ENCODE measurements around the gene RIC8B. TPM values are rescaled to one million over a fixed set of nuclear protein-coding genes. Genes with fewer than 3 reads are reported as not detected.
"Not testable (repeated sequence)": the region's sequence is repeated elsewhere in the genome, so short reads cannot be mapped to it uniquely, and the experiment has no call there.

The RIC8B gene, protein sequence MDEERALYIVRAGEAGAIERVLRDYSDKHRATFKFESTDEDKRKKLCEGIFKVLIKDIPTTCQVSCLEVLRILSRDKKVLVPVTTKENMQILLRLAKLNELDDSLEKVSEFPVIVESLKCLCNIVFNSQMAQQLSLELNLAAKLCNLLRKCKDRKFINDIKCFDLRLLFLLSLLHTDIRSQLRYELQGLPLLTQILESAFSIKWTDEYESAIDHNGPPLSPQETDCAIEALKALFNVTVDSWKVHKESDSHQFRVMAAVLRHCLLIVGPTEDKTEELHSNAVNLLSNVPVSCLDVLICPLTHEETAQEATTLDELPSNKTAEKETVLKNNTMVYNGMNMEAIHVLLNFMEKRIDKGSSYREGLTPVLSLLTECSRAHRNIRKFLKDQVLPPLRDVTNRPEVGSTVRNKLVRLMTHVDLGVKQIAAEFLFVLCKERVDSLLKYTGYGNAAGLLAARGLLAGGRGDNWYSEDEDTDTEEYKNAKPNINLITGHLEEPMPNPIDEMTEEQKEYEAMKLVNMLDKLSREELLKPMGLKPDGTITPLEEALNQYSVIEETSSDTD
- 10 to 100 TPM; 14.9 to 19.0 TPM for total RNA-seq

DNA sequence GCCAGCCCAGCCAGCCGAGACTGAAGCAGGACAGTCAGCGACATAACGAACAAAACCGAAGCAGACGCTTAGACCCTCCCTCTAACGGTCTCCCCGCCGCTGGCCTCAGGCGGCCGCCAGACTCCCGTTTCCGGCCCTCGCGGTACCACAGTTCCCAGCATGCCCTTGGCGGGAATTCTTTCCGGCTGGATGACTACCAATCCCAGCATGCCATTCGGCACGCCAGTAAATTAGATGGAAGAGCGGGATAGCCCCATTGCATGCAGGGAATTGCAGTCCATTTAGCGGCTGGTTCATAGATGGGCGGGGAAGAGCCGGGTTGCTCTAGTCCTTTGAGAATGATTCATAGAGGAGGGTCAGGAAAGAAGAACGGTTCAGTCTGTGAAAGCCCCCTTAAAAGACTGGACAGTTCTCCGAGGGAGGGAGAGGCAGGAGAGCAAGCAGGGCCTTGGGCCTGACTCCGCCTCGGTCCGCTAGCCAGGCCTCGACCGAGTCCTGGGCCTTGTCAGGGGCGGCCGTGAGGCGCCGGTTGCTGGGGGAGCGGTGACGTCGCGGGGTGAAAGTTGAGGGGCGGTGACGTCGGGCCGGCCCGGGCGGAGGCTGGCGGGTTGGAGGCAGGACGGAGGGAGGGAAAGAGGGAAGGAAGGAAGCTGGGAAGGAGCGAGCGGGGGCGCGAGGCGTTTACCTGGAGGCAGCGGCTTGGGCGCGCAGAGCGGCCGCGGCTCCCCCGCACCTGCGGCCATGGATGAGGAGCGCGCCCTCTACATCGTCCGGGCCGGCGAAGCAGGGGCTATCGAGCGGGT, at the start of gene RIC8B:
Gene RIC8B, plus strand, starts transcription at position 678 of the 803 bp plus-strand sequence. Its CDS starts 64 bp downstream, at position 742.
- H3K9me3 ChIP-seq = no peaks in the 10 kb centered on the region
- peak within 1 kb of the TSS; percentile 72 to 86 for H3K4me3 ChIP-seq
- peak; percentile 98 for DNase-seq (ENCODE audit: low spot score)
- TF ChIP-seq, protein P1, sequence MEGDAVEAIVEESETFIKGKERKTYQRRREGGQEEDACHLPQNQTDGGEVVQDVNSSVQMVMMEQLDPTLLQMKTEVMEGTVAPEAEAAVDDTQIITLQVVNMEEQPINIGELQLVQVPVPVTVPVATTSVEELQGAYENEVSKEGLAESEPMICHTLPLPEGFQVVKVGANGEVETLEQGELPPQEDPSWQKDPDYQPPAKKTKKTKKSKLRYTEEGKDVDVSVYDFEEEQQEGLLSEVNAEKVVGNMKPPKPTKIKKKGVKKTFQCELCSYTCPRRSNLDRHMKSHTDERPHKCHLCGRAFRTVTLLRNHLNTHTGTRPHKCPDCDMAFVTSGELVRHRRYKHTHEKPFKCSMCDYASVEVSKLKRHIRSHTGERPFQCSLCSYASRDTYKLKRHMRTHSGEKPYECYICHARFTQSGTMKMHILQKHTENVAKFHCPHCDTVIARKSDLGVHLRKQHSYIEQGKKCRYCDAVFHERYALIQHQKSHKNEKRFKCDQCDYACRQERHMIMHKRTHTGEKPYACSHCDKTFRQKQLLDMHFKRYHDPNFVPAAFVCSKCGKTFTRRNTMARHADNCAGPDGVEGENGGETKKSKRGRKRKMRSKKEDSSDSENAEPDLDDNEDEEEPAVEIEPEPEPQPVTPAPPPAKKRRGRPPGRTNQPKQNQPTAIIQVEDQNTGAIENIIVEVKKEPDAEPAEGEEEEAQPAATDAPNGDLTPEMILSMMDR (IDR thresholded peaks at IDR 0.05) = peak in 1 of 2 donors; percentile 22
- H3K27me3 ChIP-seq = no peaks in the 10 kb centered on the region
- peak within 1 kb of the TSS; percentile 95 for H3K27ac ChIP-seq
- H3K4me1 ChIP-seq = peaks cover 0 to 26% of the 10 kb centered on the region in 2 donors
- H3K36me3 ChIP-seq = no peaks in the 10 kb centered on the region

DNA sequence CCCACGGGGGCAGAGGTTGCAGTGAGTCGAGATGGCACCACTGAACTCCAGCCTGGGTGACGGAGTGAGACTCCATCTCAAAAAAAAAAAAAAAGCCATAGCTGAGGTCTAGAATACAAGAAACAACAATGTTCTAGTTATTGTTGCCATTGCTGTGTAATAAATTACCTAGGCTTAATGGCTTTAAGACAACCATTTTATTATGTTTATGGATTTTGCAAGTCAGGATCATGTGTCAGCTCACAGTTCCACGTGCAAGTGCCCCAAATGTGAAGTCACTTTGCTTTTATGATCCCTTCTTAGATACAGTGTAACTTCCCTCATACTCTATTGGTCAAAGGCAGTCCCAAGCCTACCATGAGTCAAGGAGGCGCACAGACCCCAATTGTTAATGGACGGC, 49.5 kb upstream of the RIC8B start:
- DNase-seq (ENCODE audit: low spot score) = no peak
- no peaks in the 10 kb centered on the region for H3K4me1 ChIP-seq
- TF ChIP-seq, protein P1 (IDR thresholded peaks at IDR 0.05) = no peak
- no peaks in the 10 kb centered on the region for H3K9me3 ChIP-seq
- no peaks in the 10 kb centered on the region for H3K36me3 ChIP-seq
- H3K4me3 ChIP-seq = no peak overlapping the region
- H3K27me3 ChIP-seq = no peaks in the 10 kb centered on the region
- H3K27ac ChIP-seq = no peak overlapping the region

DNA sequence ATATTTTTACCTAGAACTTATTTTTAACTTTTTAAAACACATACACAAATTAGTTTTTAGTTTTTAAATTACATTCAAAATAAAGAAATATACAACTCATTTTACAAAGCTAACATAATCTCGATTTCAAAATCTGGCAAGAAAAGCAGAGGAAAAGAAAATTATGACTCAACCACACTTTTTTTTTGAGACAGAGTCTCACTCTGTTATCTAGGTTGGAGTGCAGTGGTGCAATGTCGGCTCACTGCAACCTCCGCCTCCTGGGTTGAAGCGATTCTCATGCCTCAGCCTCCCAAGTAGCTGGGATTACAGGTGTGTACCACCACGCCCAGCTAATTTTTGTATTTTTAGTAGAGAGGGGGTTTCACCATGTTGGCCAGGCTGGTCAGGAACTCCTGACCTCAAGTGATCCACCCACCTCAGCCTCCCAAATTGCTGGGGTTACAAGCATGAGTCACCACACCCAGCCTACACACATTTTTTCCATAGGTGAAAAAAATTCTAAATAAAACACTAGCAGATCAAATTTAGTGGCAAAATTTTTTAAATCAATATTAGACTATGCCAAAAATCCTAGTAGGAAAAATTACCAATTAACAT, 47.8 kb upstream of the RIC8B start:
- H3K27me3 ChIP-seq; DNase-seq (ENCODE audit: low spot score); H3K9me3 ChIP-seq; H3K4me3 ChIP-seq; H3K4me1 ChIP-seq; H3K27ac ChIP-seq; H3K36me3 ChIP-seq: not testable (repeated sequence)

DNA sequence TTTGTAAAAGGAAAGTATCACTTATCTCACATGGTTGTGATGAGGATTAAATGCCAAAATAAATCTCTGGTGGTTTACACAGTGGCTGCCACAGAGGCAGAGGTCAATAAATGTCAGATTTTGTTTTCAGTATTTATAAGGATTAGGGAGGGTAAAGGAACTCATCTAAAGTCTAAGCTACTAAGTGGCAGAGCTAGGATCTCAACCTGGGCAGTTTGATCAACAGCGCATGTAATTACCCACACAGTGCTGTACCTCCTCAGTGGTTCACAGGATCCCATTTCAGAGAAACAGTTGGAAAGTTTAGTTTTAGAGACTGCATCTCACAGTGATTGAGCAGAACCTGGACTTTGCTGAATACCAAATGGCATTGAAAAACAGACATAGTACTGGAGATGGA, 44.9 kb upstream of the RIC8B start:
- Histone ChIP-seq H3K9me3 (no peaks in the 10 kb centered on the region), H3K4me1 (no peaks in the 10 kb centered on the region), H3K4me3 (no peak overlapping the region), H3K27me3 (no peaks in the 10 kb centered on the region), H3K36me3 (no peaks in the 10 kb centered on the region), H3K27ac (no peak overlapping the region)
- no peak for DNase-seq (ENCODE audit: low spot score)
- TF ChIP-seq, protein P1 (IDR thresholded peaks at IDR 0.05) = no peak

DNA sequence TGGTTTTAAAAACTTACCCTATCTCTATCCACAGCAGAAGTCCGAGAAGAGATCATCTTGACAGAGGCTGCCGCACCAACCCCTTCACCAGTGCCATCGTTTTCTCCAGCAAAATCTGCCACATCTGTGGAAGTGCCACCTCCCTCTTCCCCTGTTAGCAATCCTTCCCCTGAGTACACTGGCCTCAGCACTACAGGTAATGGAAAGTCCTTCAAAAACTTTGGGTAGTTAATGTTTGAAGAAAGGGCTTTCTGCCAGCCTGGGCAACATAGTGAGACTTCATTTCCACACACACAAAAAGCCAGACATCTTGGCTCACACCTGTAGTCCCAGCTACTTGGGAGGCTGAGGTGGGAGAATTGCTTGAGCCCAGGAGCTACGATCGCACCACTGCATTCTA, 41.6 kb upstream of the RIC8B start:
- DNase-seq (ENCODE audit: low spot score) = no peak
- TF ChIP-seq, protein P1 (IDR thresholded peaks at IDR 0.05) = no peak
- no peaks in the 10 kb centered on the region for H3K27me3 ChIP-seq

More for the DNA sequence above, 41.6 kb upstream of the RIC8B start:
- Histone ChIP-seq H3K4me1 (no peaks in the 10 kb centered on the region), H3K27ac (no peak overlapping the region), H3K9me3 (no peaks in the 10 kb centered on the region), H3K36me3 (no peaks in the 10 kb centered on the region), H3K4me3 (no peak overlapping the region)

Measured in right atrium auricular region (tissue), 2 donors.